RWPE1 (cell line): ENCODE measurements around the gene PDE8B.

Experiments
- CTCF ChIA-PET: fragments of 350-600 bp; sonication (Branson Sonifier 250); formaldehyde crosslinking; extraction: SDS; loops from one replicate; lab custom pipeline; 2021; lab: Yijun Ruan, JAX
- POLR2A ChIA-PET: fragments of 400-600 bp; formaldehyde crosslinking; extraction: SDS; loops from one replicate; lab custom pipeline; 2020; ENCODE audit warnings: antibody characterized with exemption; ENCODE audit not compliant: low non-redundant PET; lab: Yijun Ruan, JAX
- DNase-seq: peaks from one replicate; pipeline ENCODE4 v3.0.0; 2012; ENCODE audit warnings: low spot score
- H3K27ac ChIP-seq: fragments of 450-650 bp; 2 replicates; pipeline ENCODE4 v1.5.1; 2017
- CTCF ChIP-seq: fragments of 450-650 bp; conservative IDR thresholded peaks from 2 replicates; pipeline ENCODE4 v1.5.1; 2017; ENCODE audit warnings: low read depth, mild to moderate bottlenecking

The PDE8B gene

GRCh38 chr5:77224672-77225355 lies 14.3 kb downstream of the PDE8B start:
- no peak for TF ChIP-seq CTCF
- CTCF ChIA-PET = interaction anchor here (0.7 kb wide), 1 partner anchor 99 kb away, joined by 4 read pairs; no protein-coding TSS in a partner anchor

GRCh38 chr5:77225531-77225930 lies 15.1 kb downstream of the PDE8B start:
- ChIA-PET CTCF (no interaction called here), POLR2A (no interaction called here)
- H3K27ac ChIP-seq = no peak overlapping the region
- no peak for TF ChIP-seq CTCF
- no peak for DNase-seq

More at GRCh38 chr5:77224672-77225355, 14.3 kb downstream of the PDE8B start:
- no peak overlapping the region for H3K27ac ChIP-seq
- DNase-seq = no peak
- POLR2A ChIA-PET = no interaction called here

GRCh38 chr5:77229887-77230286 lies 19.4 kb downstream of the PDE8B start:
- DNase-seq = no peak
- H3K27ac ChIP-seq = no peak overlapping the region
- TF ChIP-seq CTCF = no peak
- POLR2A ChIA-PET = no interaction called here
- CTCF ChIA-PET = no interaction called here

GRCh38 chr5:77230727-77231470 lies 20.4 kb downstream of the PDE8B start:
- CTCF ChIA-PET = interaction anchor here (0.6 to 1.2 kb wide), 2 partner anchors 21 to 167 kb away, joined by 3 read pairs; no protein-coding TSS in a partner anchor
- TF ChIP-seq CTCF = no peak
- H3K27ac ChIP-seq = no peak overlapping the region
- POLR2A ChIA-PET = no interaction called here
- no peak for DNase-seq

- TF ChIP-seq CTCF = no peak
- no peak overlapping the region for H3K27ac ChIP-seq
- no peak for DNase-seq
- ChIA-PET POLR2A (interaction anchor here (0.5 kb wide), 1 partner anchor 117 kb away, joined by 3 read pairs; no protein-coding TSS in a partner anchor), CTCF (interaction anchor here (0.5 to 1.2 kb wide), 2 partner anchors 22 to 107 kb away, joined by 3 read pairs; no protein-coding TSS in a partner anchor)
Observed at GRCh38 chr5:77231471-77232138, 21.1 kb downstream of the PDE8B start.
